Brain microvascular endothelial cell (primary cell): Measurements from ENCODE around the gene TMSB15B.
"Not testable (repeated sequence)": the region's sequence is repeated elsewhere in the genome, so short reads cannot be mapped to it uniquely, and the experiment has no call there.

Experiments used
- DNase-seq: peaks from one replicate; pipeline ENCODE4 v3.0.0-alpha.2; 2020
- H3K27ac ChIP-seq: fragments of 250-450 bp; sonication (Bioruptor Pico); 2 replicates; pipeline ENCODE4 v1.5.1; 2020; ENCODE audit warnings: mild to moderate bottlenecking, moderate library complexity
- H3K27me3 ChIP-seq: fragments of 250-450 bp; sonication (Bioruptor Pico); replicated peaks from 2 replicates; pipeline ENCODE4 v1.5.1; 2020; ENCODE audit warnings: mild to moderate bottlenecking
- H3K36me3 ChIP-seq: fragments of 250-450 bp; sonication (Bioruptor Pico); replicated peaks from 2 replicates; pipeline ENCODE4 v1.5.1; 2020; ENCODE audit warnings: mild to moderate bottlenecking
- H3K4me3 ChIP-seq: 2 replicates; pipeline ENCODE4 v1.5.1; 2011; ENCODE audit warnings: low read depth, mild to moderate bottlenecking, control low read depth, low read length, moderate library complexity
- in situ Hi-C: cut with HindIII; loops from 2 replicates; pipeline ENCODE4 v1.10.0; 2017; ENCODE audit warnings: low sequenced_read_pairs, low pct_ligation_motif_present
- TF ChIP-seq, protein P1 (sequence below): IDR thresholded peaks from 2 replicates; pipeline ENCODE4 v1.5.1; 2011; ENCODE audit warnings: low read depth, mild to moderate bottlenecking, moderate library complexity, low read length, control low read depth, inconsistent platforms; ENCODE audit errors: missing control alignments

The TMSB15B gene

GRCh38 chrX:103953353-103953752 is 9.1 kb upstream of the TMSB15B start:
- Histone ChIP-seq H3K27ac (no peak overlapping the region), H3K36me3 (no peaks in the 10 kb centered on the region), H3K27me3 (no peaks in the 10 kb centered on the region), H3K4me3 (no peak overlapping the region)
- in situ Hi-C loops: no loop called here
- no peak for DNase-seq
- TF ChIP-seq, protein P1, sequence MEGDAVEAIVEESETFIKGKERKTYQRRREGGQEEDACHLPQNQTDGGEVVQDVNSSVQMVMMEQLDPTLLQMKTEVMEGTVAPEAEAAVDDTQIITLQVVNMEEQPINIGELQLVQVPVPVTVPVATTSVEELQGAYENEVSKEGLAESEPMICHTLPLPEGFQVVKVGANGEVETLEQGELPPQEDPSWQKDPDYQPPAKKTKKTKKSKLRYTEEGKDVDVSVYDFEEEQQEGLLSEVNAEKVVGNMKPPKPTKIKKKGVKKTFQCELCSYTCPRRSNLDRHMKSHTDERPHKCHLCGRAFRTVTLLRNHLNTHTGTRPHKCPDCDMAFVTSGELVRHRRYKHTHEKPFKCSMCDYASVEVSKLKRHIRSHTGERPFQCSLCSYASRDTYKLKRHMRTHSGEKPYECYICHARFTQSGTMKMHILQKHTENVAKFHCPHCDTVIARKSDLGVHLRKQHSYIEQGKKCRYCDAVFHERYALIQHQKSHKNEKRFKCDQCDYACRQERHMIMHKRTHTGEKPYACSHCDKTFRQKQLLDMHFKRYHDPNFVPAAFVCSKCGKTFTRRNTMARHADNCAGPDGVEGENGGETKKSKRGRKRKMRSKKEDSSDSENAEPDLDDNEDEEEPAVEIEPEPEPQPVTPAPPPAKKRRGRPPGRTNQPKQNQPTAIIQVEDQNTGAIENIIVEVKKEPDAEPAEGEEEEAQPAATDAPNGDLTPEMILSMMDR: no peak

DNA sequence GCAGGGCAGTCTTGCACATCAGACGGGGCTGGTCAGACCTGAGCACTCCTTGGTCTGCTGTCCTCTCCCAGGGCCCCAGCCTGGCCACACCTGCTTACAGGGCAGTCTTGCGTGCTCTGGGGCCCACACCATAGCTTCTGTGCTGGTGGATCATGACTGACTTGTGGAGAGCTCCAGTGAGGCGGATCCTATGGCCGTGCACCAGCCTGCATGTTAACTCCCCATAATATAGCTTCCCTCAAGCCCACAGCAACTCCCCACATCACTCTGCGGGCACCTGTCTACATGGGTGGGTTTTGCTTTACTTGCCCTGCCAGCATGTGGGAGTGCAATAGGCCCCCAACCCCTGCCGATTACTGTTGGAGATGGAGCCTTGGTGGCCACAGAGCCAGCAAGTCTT is 8.2 kb upstream of the TMSB15B start:
- Histone ChIP-seq H3K4me3 (no peak overlapping the region), H3K36me3 (no peaks in the 10 kb centered on the region), H3K27ac (no peak overlapping the region), H3K27me3 (no peaks in the 10 kb centered on the region)
- TF ChIP-seq, protein P1: no peak
- in situ Hi-C loops: no loop called here
- no peak for DNase-seq

GRCh38 chrX:103960599-103960998 is 1.8 kb upstream of the TMSB15B start:
- in situ Hi-C loops, H3K4me3 ChIP-seq, H3K36me3 ChIP-seq, H3K27me3 ChIP-seq, H3K27ac ChIP-seq, DNase-seq: not testable (repeated sequence)

- DNase-seq, H3K27me3 ChIP-seq, H3K27ac ChIP-seq, in situ Hi-C loops, H3K36me3 ChIP-seq, H3K4me3 ChIP-seq: not testable (repeated sequence)
These were observed 21.1 kb downstream of the TMSB15B start for GRCh38 chrX:103983508-103983907.

DNA sequence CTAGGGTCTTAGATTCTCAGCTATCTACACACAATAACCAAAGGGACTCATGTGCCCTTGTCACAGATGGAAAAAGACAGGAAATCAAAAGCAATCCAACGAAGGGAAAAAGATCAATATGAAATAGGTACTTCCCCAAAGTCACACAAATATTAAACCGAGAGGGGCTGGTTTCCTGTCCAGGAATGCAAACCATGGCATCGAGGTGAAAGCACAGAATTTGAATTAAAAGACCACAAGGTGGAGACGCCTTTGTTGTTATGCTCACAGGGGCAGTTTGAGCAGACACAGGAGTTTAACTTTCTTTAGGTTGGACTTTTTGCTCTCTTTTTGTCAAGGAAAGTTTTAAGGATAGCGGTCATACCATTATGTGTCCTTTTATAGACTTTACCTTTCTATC is 36.8 kb downstream of the TMSB15B start:
- DNase-seq: no peak
- in situ Hi-C loops: no loop called here
- Histone ChIP-seq H3K4me3 (no peak overlapping the region), H3K36me3 (no peaks in the 10 kb centered on the region), H3K27ac (no peak overlapping the region), H3K27me3 (no peaks in the 10 kb centered on the region)
- TF ChIP-seq, protein P1: no peak

GRCh38 chrX:104008831-104009230 is 46.4 kb downstream of the TMSB15B start:
- Histone ChIP-seq H3K27me3 (no peaks in the 10 kb centered on the region), H3K4me3 (no peak overlapping the region), H3K36me3 (no peaks in the 10 kb centered on the region), H3K27ac (no peak overlapping the region)
- in situ Hi-C loops: no loop called here
- TF ChIP-seq, protein P1: no peak
- no peak for DNase-seq

GRCh38 chrX:104013158-104013557 is 50.7 kb downstream of the TMSB15B start:
- no peaks in the 10 kb centered on the region for H3K27me3 ChIP-seq
- in situ Hi-C loops: no loop called here
- no peak overlapping the region for H3K4me3 ChIP-seq
- H3K27ac ChIP-seq: no peak overlapping the region
- no peaks in the 10 kb centered on the region for H3K36me3 ChIP-seq
- TF ChIP-seq, protein P1: no peak
- DNase-seq: no peak
